ENCODE data around the gene PDX1. TPM values are rescaled to one million over a fixed set of nuclear protein-coding genes. Genes with fewer than 3 reads are reported as not detected.

The PDX1 gene
- total RNA-seq, 2 donors from 2014 or later, result 0.35 to 0.54 TPM

- TF ChIP-seq, protein P1, sequence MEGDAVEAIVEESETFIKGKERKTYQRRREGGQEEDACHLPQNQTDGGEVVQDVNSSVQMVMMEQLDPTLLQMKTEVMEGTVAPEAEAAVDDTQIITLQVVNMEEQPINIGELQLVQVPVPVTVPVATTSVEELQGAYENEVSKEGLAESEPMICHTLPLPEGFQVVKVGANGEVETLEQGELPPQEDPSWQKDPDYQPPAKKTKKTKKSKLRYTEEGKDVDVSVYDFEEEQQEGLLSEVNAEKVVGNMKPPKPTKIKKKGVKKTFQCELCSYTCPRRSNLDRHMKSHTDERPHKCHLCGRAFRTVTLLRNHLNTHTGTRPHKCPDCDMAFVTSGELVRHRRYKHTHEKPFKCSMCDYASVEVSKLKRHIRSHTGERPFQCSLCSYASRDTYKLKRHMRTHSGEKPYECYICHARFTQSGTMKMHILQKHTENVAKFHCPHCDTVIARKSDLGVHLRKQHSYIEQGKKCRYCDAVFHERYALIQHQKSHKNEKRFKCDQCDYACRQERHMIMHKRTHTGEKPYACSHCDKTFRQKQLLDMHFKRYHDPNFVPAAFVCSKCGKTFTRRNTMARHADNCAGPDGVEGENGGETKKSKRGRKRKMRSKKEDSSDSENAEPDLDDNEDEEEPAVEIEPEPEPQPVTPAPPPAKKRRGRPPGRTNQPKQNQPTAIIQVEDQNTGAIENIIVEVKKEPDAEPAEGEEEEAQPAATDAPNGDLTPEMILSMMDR (IDR thresholded peaks at IDR 0.05), result no peak
- DNase-seq, result no peak
- Histone ChIP-seq H3K4me1 (peaks cover 18% of the 10 kb centered on the region), H3K27ac (no peak overlapping the region), H3K27me3 (peaks cover 90% of the 10 kb centered on the region), H3K9me3 (no peaks in the 10 kb centered on the region), H3K4me3 (peak overlapping the region; percentile 49), H3K9ac (ENCODE audit: low read depth in 2 of 2, low read length in 2 of 2) (no peak overlapping the region), H3K36me3 (no peaks in the 10 kb centered on the region)
- intact Hi-C loops (cut with DNase I), result no loop called here
Measured at GRCh38 chr13:27919659-27919933, 204 bp upstream of the PDX1 start.

DNA sequence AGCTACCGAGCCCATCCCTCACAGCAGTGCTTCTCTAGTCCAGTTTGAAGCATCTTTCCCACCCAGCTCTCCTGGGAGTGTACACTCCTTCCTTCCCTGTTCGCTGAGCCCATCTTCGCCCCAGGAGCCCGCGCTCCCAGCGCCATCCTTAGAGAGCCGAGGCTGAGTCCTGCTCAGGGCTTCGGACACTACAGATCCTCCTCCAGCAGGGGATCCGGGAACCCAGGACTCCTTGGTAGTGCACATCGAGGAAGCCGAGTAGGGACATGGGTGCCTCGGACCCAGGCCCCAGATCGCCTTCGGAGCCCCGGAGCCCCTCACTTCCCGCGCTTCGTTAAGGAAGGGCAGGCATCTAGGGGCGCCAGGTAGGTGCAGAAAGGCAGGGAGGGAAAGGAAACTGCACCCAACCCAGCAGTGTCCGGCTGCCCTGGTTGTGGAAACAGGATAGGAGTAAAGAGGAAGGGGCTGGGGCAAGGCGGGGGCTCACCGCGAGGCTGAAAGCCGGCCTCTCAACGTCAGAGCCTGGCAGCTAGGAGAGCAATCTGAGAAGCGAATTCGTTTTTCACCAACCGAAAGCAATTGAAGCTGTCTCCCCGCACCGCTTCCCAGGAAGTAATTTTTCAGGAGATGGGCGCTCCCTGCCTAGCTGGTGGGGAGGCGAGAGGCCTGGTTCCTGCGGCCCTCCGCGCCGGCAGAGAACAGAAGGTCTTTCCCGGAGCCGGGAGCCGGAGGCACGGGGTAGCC is 1.0 kb downstream of the PDX1 start:
- Histone ChIP-seq H3K9me3 (no peaks in the 10 kb centered on the region), H3K4me3 (peak overlapping the region; percentile 49), H3K27me3 (peaks cover 98% of the 10 kb centered on the region), H3K27ac (no peak overlapping the region), H3K9ac (ENCODE audit: low read depth in 2 of 2, low read length in 2 of 2) (peak overlapping the region; percentile 9 to 51), H3K4me1 (peaks cover 18% of the 10 kb centered on the region), H3K36me3 (no peaks in the 10 kb centered on the region)
- TF ChIP-seq, protein P1 (IDR thresholded peaks at IDR 0.05), result no peak
- intact Hi-C loops (cut with DNase I), result no loop called here
- DNase-seq, result no peak

DNA sequence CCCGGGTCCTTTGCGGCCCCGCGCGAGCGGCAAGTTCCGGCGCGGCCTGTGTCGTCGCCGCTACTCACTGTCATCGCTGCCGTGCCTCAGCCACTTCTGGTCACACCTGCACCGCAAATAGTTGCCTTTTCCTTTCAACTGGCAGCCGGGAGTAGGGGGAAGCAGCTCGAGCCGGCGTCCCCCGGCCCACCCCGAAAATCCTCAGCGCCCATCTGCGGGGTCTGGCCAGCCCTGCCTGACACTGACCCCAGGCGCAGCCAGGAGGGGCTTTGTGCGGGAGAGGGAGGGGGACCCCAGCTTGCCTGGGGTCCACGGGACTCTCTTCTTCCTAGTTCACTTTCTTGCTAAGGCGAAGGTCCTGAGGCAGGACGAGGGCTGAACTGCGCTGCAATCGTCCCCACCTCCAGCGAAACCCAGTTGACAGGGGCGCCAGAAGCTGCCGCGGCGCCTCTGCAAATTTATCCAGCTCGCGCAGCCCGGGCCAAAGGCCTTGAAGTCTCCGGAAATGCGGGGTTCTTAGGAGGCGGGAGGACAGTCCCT is 1.7 kb downstream of the PDX1 start:
- peaks cover 18% of the 10 kb centered on the region for H3K4me1 ChIP-seq
- intact Hi-C loops (cut with DNase I), result no loop called here

GRCh38 chr13:27921961-27922882 is 2.4 kb downstream of the PDX1 start:
- intact Hi-C loops (cut with DNase I), result no loop called here
- Histone ChIP-seq H3K4me3 (no peak overlapping the region), H3K27me3 (peaks cover 98% of the 10 kb centered on the region), H3K36me3 (no peaks in the 10 kb centered on the region), H3K9me3 (no peaks in the 10 kb centered on the region), H3K9ac (ENCODE audit: low read depth in 2 of 2, low read length in 2 of 2) (no peak overlapping the region), H3K4me1 (peaks cover 17% of the 10 kb centered on the region), H3K27ac (no peak overlapping the region)
- TF ChIP-seq, protein P1 (IDR thresholded peaks at IDR 0.05), result no peak
- no peak for DNase-seq

More for the DNA sequence above, 1.7 kb downstream of the PDX1 start:
- Histone ChIP-seq H3K27me3 (peaks cover 98% of the 10 kb centered on the region), H3K27ac (no peak overlapping the region), H3K36me3 (no peaks in the 10 kb centered on the region), H3K9ac (ENCODE audit: low read depth in 2 of 2, low read length in 2 of 2) (peak overlapping the region; percentile 9 to 51), H3K9me3 (no peaks in the 10 kb centered on the region), H3K4me3 (peak overlapping the region; percentile 49)
- DNase-seq, result no peak
- TF ChIP-seq, protein P1 (IDR thresholded peaks at IDR 0.05), result no peak

DNA sequence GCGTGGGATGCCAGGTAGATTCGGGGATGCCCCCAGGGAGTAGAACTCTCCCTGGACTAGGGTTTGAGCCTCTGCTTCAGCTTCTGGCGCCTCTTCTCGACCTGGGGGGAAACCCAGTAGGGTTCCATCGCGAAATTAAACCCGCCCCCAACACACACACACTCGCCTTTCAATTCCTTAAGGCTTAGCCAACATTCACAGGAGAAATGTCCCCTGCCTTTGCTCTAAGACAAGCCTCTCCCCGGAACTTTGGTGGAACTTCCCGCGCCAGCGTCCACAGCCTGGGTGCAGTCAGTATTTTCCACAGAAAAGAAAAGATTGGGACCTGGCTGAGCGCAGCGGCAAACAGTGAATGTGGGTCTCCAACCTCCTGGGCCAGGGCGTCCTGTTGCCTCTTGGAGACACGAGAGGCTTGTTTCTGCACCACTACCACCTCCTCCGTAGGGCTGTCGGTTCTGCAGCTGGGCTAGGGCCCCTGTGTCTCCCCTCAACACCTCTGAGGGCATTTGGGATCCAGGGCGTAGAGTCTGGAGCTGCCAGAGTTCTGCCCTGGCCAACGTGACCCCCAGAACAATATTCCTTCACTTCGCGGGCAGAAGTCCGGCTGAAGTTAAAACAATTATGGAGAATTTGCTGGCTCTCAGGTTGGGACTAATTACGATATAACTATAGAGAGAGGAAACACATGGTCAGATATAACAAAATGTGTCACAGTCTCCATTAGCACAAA is 3.2 kb downstream of the PDX1 start:
- H3K9ac ChIP-seq (ENCODE audit: low read depth in 2 of 2, low read length in 2 of 2), result no peak overlapping the region
- no peak for DNase-seq

More for the DNA sequence above, 3.2 kb downstream of the PDX1 start:
- H3K4me3 ChIP-seq, result no peak overlapping the region
- H3K4me1 ChIP-seq, result peaks cover 12% of the 10 kb centered on the region
- intact Hi-C loops (cut with DNase I), result no loop called here
- TF ChIP-seq, protein P1 (IDR thresholded peaks at IDR 0.05), result no peak
- no peaks in the 10 kb centered on the region for H3K9me3 ChIP-seq
- H3K27me3 ChIP-seq, result peaks cover 98% of the 10 kb centered on the region
- H3K36me3 ChIP-seq, result no peaks in the 10 kb centered on the region
- H3K27ac ChIP-seq, result no peak overlapping the region

All from colonic mucosa (tissue), 4 donors.